DND-41 (cell line): ENCODE data around the gene CLIC6.

ENCODE experiments used
- ATAC-seq: fragments of 200-7000 bp; cut with Tn5 transposase; 3 replicates; pipeline ENCODE4 v1.9.1; 2021; ENCODE audit warnings: low read depth; ENCODE audit not compliant: insufficient read depth
- DNase-seq: peaks from one replicate; pipeline ENCODE4 v3.0.0-alpha.2; 2020
- H2AFZ ChIP-seq: 2 replicates; pipeline ENCODE4 v1.6.0; 2012; ENCODE audit warnings: low read depth, low read length
- H3K27ac ChIP-seq: 2 replicates; pipeline ENCODE4 v1.5.1; 2012; ENCODE audit warnings: low read length, inconsistent platforms
- H3K27me3 ChIP-seq: fragments of 200-600 bp; sonication (generic); 2 replicates; pipeline ENCODE4 v1.6.0; 2012; ENCODE audit warnings: low read length, mild to moderate bottlenecking, inconsistent platforms; ENCODE audit not compliant: insufficient read depth, poor library complexity
- H3K36me3 ChIP-seq: 2 replicates; pipeline ENCODE4 v1.5.1; 2012; ENCODE audit warnings: low read length, inconsistent platforms; ENCODE audit not compliant: insufficient read depth
- H3K4me1 ChIP-seq: 2 replicates; pipeline ENCODE4 v1.5.1; 2012; ENCODE audit warnings: mild to moderate bottlenecking, low read length; ENCODE audit not compliant: insufficient read depth
- H3K4me2 ChIP-seq: 2 replicates; pipeline ENCODE4 v1.6.0; 2012; ENCODE audit warnings: mild to moderate bottlenecking, moderate library complexity, low read length, inconsistent platforms; ENCODE audit not compliant: insufficient read depth
- H3K4me3 ChIP-seq, 2 experiments: fragments of 200-600 bp in 1 of 2; shearing (Covaris generic) in 1 of 2; 2 replicates each; pipeline ENCODE4 v1.5.1; 2012 to 2016; ENCODE audit warnings: inconsistent platforms in 2 of 2, low read length in 2 of 2, mild to moderate bottlenecking in 2 of 2, low read depth in 1 of 2, moderate library complexity in 1 of 2
- H3K79me2 ChIP-seq: 2 replicates; pipeline ENCODE4 v1.6.0; 2012; ENCODE audit warnings: low read length, inconsistent platforms; ENCODE audit not compliant: insufficient read depth
- H3K9ac ChIP-seq: 2 replicates; pipeline ENCODE4 v1.6.0; 2012; ENCODE audit warnings: low read depth, mild to moderate bottlenecking, inconsistent platforms, low read length, moderate library complexity
- H3K9me3 ChIP-seq: 2 replicates; pipeline ENCODE4 v1.5.1; 2012; ENCODE audit warnings: low read length, moderate library complexity, mild to moderate bottlenecking, inconsistent platforms; ENCODE audit not compliant: insufficient read depth, severe bottlenecking
- H4K20me1 ChIP-seq: 2 replicates; pipeline ENCODE4 v1.6.0; 2012; ENCODE audit warnings: low read length; ENCODE audit not compliant: insufficient read depth
- CTCF ChIP-seq: IDR thresholded peaks from 2 replicates; pipeline ENCODE4 v1.5.1; 2012; ENCODE audit warnings: borderline replicate concordance, low read length, moderate library complexity, mild to moderate bottlenecking; ENCODE audit not compliant: poor library complexity, severe bottlenecking; ENCODE audit errors: extremely low read depth
- EZH2 ChIP-seq: IDR thresholded peaks from 3 replicates; pipeline ENCODE4 v1.6.1; 2012; ENCODE audit warnings: borderline replicate concordance, low read depth, mild to moderate bottlenecking, moderate library complexity, low read length, inconsistent platforms; ENCODE audit not compliant: severe bottlenecking

CLIC6 gene

GRCh38 chr21:34761758-34762330 lies 93.0 kb downstream of the CLIC6 start:
- Histone ChIP-seq H4K20me1 (no peaks in the 10 kb centered on the region), H3K27ac (no peak overlapping the region), H3K4me1 (no peaks in the 10 kb centered on the region), H2AFZ (no peak overlapping the region), H3K9me3 (no peaks in the 10 kb centered on the region), H3K4me2 (no peak overlapping the region), H3K36me3 (no peaks in the 10 kb centered on the region), H3K9ac (no peak overlapping the region), H3K79me2 (no peaks in the 10 kb centered on the region), H3K27me3 (no peaks in the 10 kb centered on the region), H3K4me3 (no peak overlapping the region)
- DNase-seq (no peak), ATAC-seq (no peak)
- no peak for TF ChIP-seq CTCF
- TF ChIP-seq EZH2: no peak

GRCh38 chr21:34762786-34763185 lies 94.0 kb downstream of the CLIC6 start:
- Histone ChIP-seq H2AFZ (no peak overlapping the region), H3K27ac (no peak overlapping the region), H4K20me1 (no peaks in the 10 kb centered on the region), H3K4me2 (no peak overlapping the region), H3K4me1 (no peaks in the 10 kb centered on the region), H3K27me3 (no peaks in the 10 kb centered on the region), H3K36me3 (no peaks in the 10 kb centered on the region), H3K4me3 (no peak overlapping the region), H3K79me2 (no peaks in the 10 kb centered on the region), H3K9me3 (no peaks in the 10 kb centered on the region), H3K9ac (no peak overlapping the region)
- ATAC-seq: no peak
- DNase-seq: no peak
- TF ChIP-seq CTCF: no peak
- TF ChIP-seq EZH2: no peak

- Histone ChIP-seq H3K4me1 (no peaks in the 10 kb centered on the region), H3K4me2 (no peak overlapping the region), H2AFZ (no peak overlapping the region), H3K4me3 (no peak overlapping the region), H3K9me3 (no peaks in the 10 kb centered on the region), H3K27ac (no peak overlapping the region), H3K36me3 (no peaks in the 10 kb centered on the region), H3K9ac (no peak overlapping the region), H4K20me1 (no peaks in the 10 kb centered on the region), H3K79me2 (no peaks in the 10 kb centered on the region), H3K27me3 (no peaks in the 10 kb centered on the region)
- DNase-seq: no peak
- ATAC-seq: no peak
- TF ChIP-seq CTCF (no peak), EZH2 (no peak)
Observed at GRCh38 chr21:34764715-34765284, 96.0 kb downstream of the CLIC6 start.
